Stimulated activated CD4-positive, alpha-beta T cell treated with anti-CD3 and anti-CD28 coated beads, Interleukin-4, amount 100 ng/mL, for 48 hours (primary cell): ENCODE measurements around the gene STRAP.
"Not testable (repeated sequence)": the region's sequence is repeated elsewhere in the genome, so short reads cannot be mapped to it uniquely, and the experiment has no call there.

Experiments used
- DNase-seq, 2 donors: peaks; one replicate each; pipeline ENCODE4 v3.0.0-alpha.2; 2020; ENCODE audit warnings: low read depth in 2 of 2

The STRAP gene

GRCh38 chr12:15873556-15873955, 8.6 kb upstream of the STRAP start:
- DNase-seq, result no peak

GRCh38 chr12:15874556-15875145, 7.5 kb upstream of the STRAP start:
- not testable (repeated sequence) for DNase-seq

GRCh38 chr12:15875863-15876262, 6.3 kb upstream of the STRAP start:
- DNase-seq, result no peak

GRCh38 chr12:15879413-15879812, 2.8 kb upstream of the STRAP start:
- no peak for DNase-seq

- DNase-seq, result no peak
Observed at GRCh38 chr12:15880721-15881120, 1.5 kb upstream of the STRAP start.

GRCh38 chr12:15883536-15883935, 1.3 kb downstream of the STRAP start:
- no peak for DNase-seq

- no peak for DNase-seq
Observed at GRCh38 chr12:15886372-15887042, 4.3 kb downstream of the STRAP start.

- DNase-seq, result no peak
Observed at GRCh38 chr12:15887043-15887817, 5.0 kb downstream of the STRAP start.

GRCh38 chr12:15892645-15893259, 10.6 kb downstream of the STRAP start:
- DNase-seq, result no peak

- no peak for DNase-seq
Observed at GRCh38 chr12:15893260-15893659, 11.1 kb downstream of the STRAP start.

GRCh38 chr12:15896867-15897266, 14.7 kb downstream of the STRAP start:
- no peak for DNase-seq

- DNase-seq, result no peak
Observed at GRCh38 chr12:15897433-15897832, 15.2 kb downstream of the STRAP start.

GRCh38 chr12:15899282-15899870, 17.2 kb downstream of the STRAP start:
- no peak for DNase-seq

GRCh38 chr12:15904378-15904920, 22.3 kb downstream of the STRAP start:
- no peak for DNase-seq

GRCh38 chr12:15910468-15910863, 28.3 kb downstream of the STRAP start:
- DNase-seq, result no peak

- peak; percentile 42 to 61 for DNase-seq
Observed at GRCh38 chr12:15910864-15911721, 28.9 kb downstream of the STRAP start, which contains the start of gene DERA. Gene DERA, plus strand, starts transcription at chr12:15911332. Its CDS starts 52 bp downstream, at chr12:15911384.

GRCh38 chr12:15911931-15912330, 29.7 kb downstream of the STRAP start:
- not testable (repeated sequence) for DNase-seq

- DNase-seq, result not testable (repeated sequence)
Observed at GRCh38 chr12:15914131-15914530, 31.9 kb downstream of the STRAP start.

GRCh38 chr12:15918066-15918465, 35.9 kb downstream of the STRAP start:
- no peak for DNase-seq

GRCh38 chr12:15919418-15919817, 37.2 kb downstream of the STRAP start:
- DNase-seq, result no peak

GRCh38 chr12:15924956-15925355, 42.8 kb downstream of the STRAP start:
- DNase-seq, result no peak
